Breast epithelium (tissue), 3 donors: Measurements from ENCODE around the gene WASF3.

Experiments used
- CTCF ChIP-seq, 3 donors: fragments of 450-650 bp; IDR thresholded peaks; one replicate each; pipeline ENCODE4 v1.5.1; 2016 to 2017; ENCODE audit warnings: antibody characterized with exemption in 3 of 3, mild to moderate bottlenecking in 3 of 3, moderate library complexity in 3 of 3
- POLR2A ChIP-seq: fragments of 450-650 bp; IDR thresholded peaks from one replicate; pipeline ENCODE4 v1.6.1; 2016; ENCODE audit warnings: antibody characterized with exemption, mild to moderate bottlenecking, moderate library complexity

- TF ChIP-seq CTCF (IDR thresholded peaks at IDR 0.05) (no peak), POLR2A (no peak)
Measured at GRCh38 chr13:26727122-26727521, 169.6 kb downstream of the WASF3 start.
